IMR-90 (cell line): ENCODE measurements around the gene BDH1. TPM values are rescaled to one million over a fixed set of nuclear protein-coding genes. Genes with fewer than 3 reads are reported as not detected.

Source experiments
- ATAC-seq: fragments of 200-7000 bp; cut with Tn5 transposase; 2 replicates; pipeline ENCODE4 v1.9.1; 2020; ENCODE audit warnings: low read depth, mild to moderate bottlenecking, moderate library complexity
- BruUV-seq: library from RNA; stranded (reverse); fragments of 400-500 nt; replicated peaks from 2 replicates; lab custom pipeline; 2021; lab: Mats Ljungman, UMichigan
- CTCF ChIA-PET: fragments of 300-600 bp; formaldehyde crosslinking; extraction: SDS; loops from one replicate; lab custom pipeline; 2021; ENCODE audit warnings: antibody characterized with exemption; lab: Yijun Ruan, JAX
- POLR2A ChIA-PET: fragments of 300-600 bp; sonication (Branson Sonifier 250); formaldehyde crosslinking; loops from one replicate; lab custom pipeline; 2022; ENCODE audit warnings: antibody characterized with exemption; ENCODE audit not compliant: unreplicated experiment; lab: Charles Lee
- DNase-seq: peaks from one replicate; pipeline ENCODE4 v3.0.0; 2013
- H2AFZ ChIP-seq: replicated peaks from 2 replicates; pipeline ENCODE3; 2013; ENCODE audit warnings: low read length, mild to moderate bottlenecking; ENCODE audit not compliant: poor library complexity
- H2AK5ac ChIP-seq: 2 replicates; pipeline ENCODE4 v1.6.1; 2013; ENCODE audit warnings: low read depth, low read length, inconsistent platforms
- H2AK9ac ChIP-seq: replicated peaks from 2 replicates; pipeline ENCODE3; 2013; ENCODE audit warnings: mild to moderate bottlenecking, low read depth, low read length, moderate library complexity; ENCODE audit not compliant: poor library complexity
- H2BK120ac ChIP-seq: 2 replicates; pipeline ENCODE4 v1.6.1; 2013; ENCODE audit warnings: low read depth, low read length, inconsistent platforms
- H2BK15ac ChIP-seq: 3 replicates; pipeline ENCODE4 v1.6.1; 2013; ENCODE audit warnings: low read depth, low read length, inconsistent platforms
- H2BK20ac ChIP-seq: 2 replicates; pipeline ENCODE4 v1.6.1; 2013; ENCODE audit warnings: low read depth, mild to moderate bottlenecking, inconsistent platforms, low read length, moderate library complexity
- H2BK5ac ChIP-seq: 2 replicates; pipeline ENCODE4 v1.6.1; 2013; ENCODE audit warnings: mild to moderate bottlenecking, low read depth, low read length, inconsistent platforms; ENCODE audit not compliant: poor library complexity, severe bottlenecking
- H3K14ac ChIP-seq: replicated peaks from 2 replicates; pipeline ENCODE4 v1.6.1; 2013; ENCODE audit warnings: low read depth, low read length, inconsistent platforms
- H3K18ac ChIP-seq: 2 replicates; pipeline ENCODE4 v1.6.1; 2013; ENCODE audit warnings: low read depth, low read length, control low read depth
- H3K23ac ChIP-seq: 2 replicates; pipeline ENCODE4 v1.6.1; 2013; ENCODE audit warnings: low read depth, low read length, inconsistent platforms
- H3K27ac ChIP-seq: 2 replicates; pipeline ENCODE4 v1.5.1; 2013; ENCODE audit warnings: mild to moderate bottlenecking, control low read depth, low read length; ENCODE audit not compliant: insufficient read depth
- H3K27me3 ChIP-seq: 2 replicates; pipeline ENCODE4 v1.6.1; 2013; ENCODE audit warnings: low read length; ENCODE audit not compliant: control insufficient read depth, insufficient read depth
- H3K36me3 ChIP-seq: 2 replicates; pipeline ENCODE4 v1.6.1; 2013; ENCODE audit warnings: low read length, mixed read lengths; ENCODE audit not compliant: control insufficient read depth, insufficient read depth
- H3K4ac ChIP-seq: 2 replicates; pipeline ENCODE4 v1.6.1; 2013; ENCODE audit warnings: low read depth, low read length, inconsistent platforms
- H3K4me1 ChIP-seq: 2 replicates; pipeline ENCODE4 v1.6.1; 2013; ENCODE audit warnings: low read length, mixed read lengths; ENCODE audit not compliant: control insufficient read depth, insufficient read depth
- H3K4me2 ChIP-seq: 2 replicates; pipeline ENCODE4 v1.6.1; 2013; ENCODE audit warnings: low read depth, mild to moderate bottlenecking, control low read depth, low read length, moderate library complexity
- H3K4me3 ChIP-seq: 2 replicates; pipeline ENCODE4 v1.5.1; 2013; ENCODE audit warnings: low read depth, mild to moderate bottlenecking, control low read depth, low read length, moderate library complexity; ENCODE audit not compliant: insufficient read depth
- H3K56ac ChIP-seq: 2 replicates; pipeline ENCODE4 v1.6.1; 2013; ENCODE audit warnings: low read length, inconsistent platforms; ENCODE audit not compliant: insufficient read depth; ENCODE audit errors: extremely low read depth
- H3K79me1 ChIP-seq, 2 experiments: 2 replicates each; pipeline ENCODE4 v1.6.1; 2013; ENCODE audit warnings: low read length in 2 of 2, inconsistent platforms in 1 of 2, low read depth in 1 of 2
- H3K9ac ChIP-seq: 2 replicates; pipeline ENCODE4 v1.6.1; 2013; ENCODE audit warnings: low read depth, low read length, control low read depth
- H3K9me1 ChIP-seq: 2 replicates; pipeline ENCODE4 v1.6.1; 2013; ENCODE audit warnings: low read length, inconsistent platforms; ENCODE audit not compliant: insufficient read depth
- H3K9me3 ChIP-seq: 2 replicates; pipeline ENCODE4 v1.6.1; 2013; ENCODE audit warnings: low read length; ENCODE audit not compliant: control insufficient read depth, insufficient read depth
- H4K20me1 ChIP-seq: 2 replicates; pipeline ENCODE4 v1.6.1; 2013; ENCODE audit warnings: low read length, inconsistent platforms; ENCODE audit not compliant: insufficient read depth
- H4K5ac ChIP-seq: 2 replicates; pipeline ENCODE4 v1.6.1; 2013; ENCODE audit warnings: mild to moderate bottlenecking, low read depth, low read length, control low read depth
- H4K8ac ChIP-seq, 2 experiments: 2 replicates each; pipeline ENCODE4 v1.6.1; 2013; ENCODE audit warnings: low read depth in 2 of 2, low read length in 2 of 2, control low read depth in 1 of 2, inconsistent platforms in 1 of 2
- H4K91ac ChIP-seq: 2 replicates; pipeline ENCODE4 v1.6.1; 2013; ENCODE audit warnings: low read depth, low read length, inconsistent platforms; ENCODE audit not compliant: insufficient read depth
- BHLHE40 ChIP-seq: fragments of 150-350 bp; IDR thresholded peaks from 2 replicates; pipeline ENCODE4 v1.6.1; 2016; ENCODE audit warnings: mild to moderate bottlenecking, low read depth, low read length
- CEBPB ChIP-seq: IDR thresholded peaks from 2 replicates; pipeline ENCODE4 v1.6.1; 2012; ENCODE audit warnings: low read depth, low read length, improper control_type of control experiment
- MAFK ChIP-seq: IDR thresholded peaks from 2 replicates; pipeline ENCODE4 v1.6.1; 2012; ENCODE audit warnings: low read depth, low read length, improper control_type of control experiment
- MXI1 ChIP-seq: IDR thresholded peaks from 2 replicates; pipeline ENCODE4 v1.6.1; 2012; ENCODE audit warnings: low read depth, mild to moderate bottlenecking, low read length, moderate library complexity, borderline replicate concordance
- POLR2A ChIP-seq: IDR thresholded peaks from 2 replicates; pipeline ENCODE4 v1.6.1; 2012; ENCODE audit warnings: mild to moderate bottlenecking, low read depth, low read length
- RAD21 ChIP-seq: IDR thresholded peaks from 2 replicates; pipeline ENCODE4 v1.6.1; 2012; ENCODE audit warnings: low read length, improper control_type of control experiment
- WGBS, 2 experiments: methylation state at CpG; one replicate each; pipeline versions ENCODE4 v1.1.5 to v1.1.7; 2013; ENCODE audit warnings: missing lambda C conversion rate in 2 of 2; ENCODE audit not compliant: insufficient read length in 1 of 2; ENCODE audit errors: extremely low coverage in 2 of 2; 5-methylcytosine and 5-hydroxymethylcytosine counted together
- dilution Hi-C: fragments of 300-500 bp; cut with HindIII; formaldehyde crosslinking; loops from one replicate; pipeline ENCODE4 v1.14.3; 2018; ENCODE audit warnings: low sequenced_read_pairs; ENCODE audit not compliant: unreplicated experiment
- in situ Hi-C: fragments of 300-500 bp; cut with MboI; formaldehyde crosslinking; loops from 3 replicates; pipeline ENCODE4 v1.14.3; 2019; ENCODE audit warnings: low sequenced_read_pairs, inconsistent platforms, mixed read lengths
- intact Hi-C: fragments of 100-400 bp; cut with micrococcal nuclease; formaldehyde crosslinking; loops from 2 replicates; pipeline ENCODE4 v1.10.0; 2022
- polyA plus RNA-seq, 3 experiments: library from polyadenylated mRNA; depleted of rRNA; stranded (reverse); fragments of >200 nt; gene quantifications; 2 replicates each; pipeline ENCODE4 v1.2.3, GENCODE V29; 2012; ENCODE audit warnings: low replicate concordance in 1 of 3
- total RNA-seq: library from RNA; depleted of rRNA; stranded (reverse); fragments of >200 nt; gene quantifications from 2 replicates; pipeline ENCODE4 v1.2.3, GENCODE V29; 2012

BDH1 gene
- total and polyA plus RNA-seq, 2 of the 4 experiments (the other 2 are of a cell fraction): 2.7 to 4.4 TPM

- TF ChIP-seq POLR2A (no peak), MAFK (no peak), BHLHE40 (no peak)
Measured at GRCh38 chr3:197508924-197509775, 46.6 kb downstream of the BDH1 start (continued).

GRCh38 chr3:197508461-197508860, 47.3 kb downstream of the BDH1 start:
- CTCF ChIA-PET: no interaction called here
- no peak overlapping the region for H2BK5ac ChIP-seq
- TF ChIP-seq CEBPB (no peak), RAD21 (no peak), MXI1 (no peak)

More at GRCh38 chr3:197508461-197508860, 47.3 kb downstream of the BDH1 start:
- Histone ChIP-seq H3K9ac (no peak overlapping the region), H2BK120ac (no peak overlapping the region), H4K91ac (no peak overlapping the region), H3K4me1 (no peaks in the 10 kb centered on the region), H3K9me3 (no peaks in the 10 kb centered on the region), H3K79me1 (0 out of 4 replicates have a peak, but pooled peaks cover 0 to 2% of the 10 kb centered on the region in 2 experiments), H3K23ac (no peak overlapping the region), H2BK15ac (no peak overlapping the region), H3K4ac (no peak overlapping the region), H3K18ac (no peak overlapping the region), H4K8ac (no peak overlapping the region), H4K20me1 (no peaks in the 10 kb centered on the region), H2BK20ac (no peak overlapping the region), H3K56ac (no peak overlapping the region), H2AFZ (no peak overlapping the region), H3K9me1 (0 out of 2 replicates have a peak, but pooled peaks cover 4% of the 10 kb centered on the region), H4K5ac (no peak overlapping the region), H3K14ac (no peak overlapping the region), H3K4me2 (no peak overlapping the region), H2AK9ac (no peak overlapping the region), H3K27me3 (peaks cover 10% of the 10 kb centered on the region; the same call in 1 of the 2 replicates), H3K36me3 (no peaks in the 10 kb centered on the region; the same call in 1 of the 2 replicates), H2AK5ac (no peak overlapping the region), H3K4me3 (no peak overlapping the region), H3K27ac (no peak overlapping the region)
- in situ Hi-C loops (no loop called here), intact Hi-C loops (no loop called here), dilution Hi-C loops (no loop called here)
- DNase-seq (no peak), ATAC-seq (no peak)
- POLR2A ChIA-PET: no interaction called here
- BruUV-seq: no TSS peak
- 61% methylated on average over 3 of the region's 6 CpGs; no CpG with 5 or more reads in 1 of the 2 experiments for WGBS, 2 experiments
